Stimulated activated naive CD8-positive, alpha-beta T cell treated with anti-CD3 and anti-CD28 coated beads, Interleukin-15, amount 100 ng/mL, for 72 hours (primary cell): ENCODE measurements around the gene C5.
"Not testable (repeated sequence)": the region's sequence is repeated elsewhere in the genome, so short reads cannot be mapped to it uniquely, and the experiment has no call there.

Experiments used
- ATAC-seq: fragments of 150-1000 bp; cut with Tn5 transposase; 2 replicates; pipeline ENCODE4 v1.10.0; 2021; ENCODE audit warnings: mild to moderate bottlenecking, moderate library complexity
- DNase-seq, 2 donors: peaks; one replicate each; pipeline ENCODE4 v3.0.0; 2021 to 2022
- H3K27ac Mint-ChIP-seq, 2 donors: one replicate each; pipeline ENCODE4 v1.8.0; 2022; ENCODE audit warnings: mild to moderate bottlenecking in 2 of 2, mixed read lengths in 2 of 2, moderate library complexity in 2 of 2
- H3K27me3 Mint-ChIP-seq: one replicate; pipeline ENCODE4 v1.8.0; 2022; ENCODE audit warnings: mixed read lengths
- H3K4me1 Mint-ChIP-seq: one replicate; pipeline ENCODE4 v1.8.0; 2022; ENCODE audit warnings: mild to moderate bottlenecking, mixed read lengths
- H3K4me3 Mint-ChIP-seq, 2 donors: one replicate each; pipeline ENCODE4 v1.8.0; 2022; ENCODE audit warnings: mild to moderate bottlenecking in 2 of 2, mixed read lengths in 2 of 2, moderate library complexity in 1 of 2
- H3K9me3 Mint-ChIP-seq, 2 donors: one replicate each; pipeline ENCODE4 v1.8.0; 2022; ENCODE audit warnings: mixed read lengths in 2 of 2

C5 gene

GRCh38 chr9:121050128-121050988 lies at the start of gene C5:
Gene C5 (minus strand): TSS chr9:121050275. CDS start chr9:121050246, 29 bp downstream.
- no peaks in the 10 kb centered on the region for H3K27me3 Mint-ChIP-seq

GRCh38 chr9:121098567-121099198 lies 48.6 kb upstream of the C5 start:
- Mint-ChIP-seq H3K4me1 (no peaks in the 10 kb centered on the region), H3K27ac (peak overlapping the region in 1 of 2 donors; percentile 84), H3K4me3 (no peak overlapping the region), H3K27me3 (no peaks in the 10 kb centered on the region), H3K9me3 (peaks cover 23 to 39% of the 10 kb centered on the region in 2 donors)
- ATAC-seq = no peak
- no peak for DNase-seq

More at GRCh38 chr9:121050128-121050988, at the start of gene C5:
- ATAC-seq (no peak), DNase-seq (no peak)
- H3K27ac Mint-ChIP-seq = no peak within 1 kb of the TSS
- no peaks in the 10 kb centered on the region for H3K9me3 Mint-ChIP-seq
- no peak within 1 kb of the TSS for H3K4me3 Mint-ChIP-seq
- no peaks in the 10 kb centered on the region for H3K4me1 Mint-ChIP-seq

- ATAC-seq = no peak
- no peak overlapping the region for H3K4me3 Mint-ChIP-seq
- no peak overlapping the region for H3K27ac Mint-ChIP-seq
- H3K9me3 Mint-ChIP-seq = peaks cover 13 to 18% of the 10 kb centered on the region in 2 donors
- no peak for DNase-seq
- H3K27me3 Mint-ChIP-seq = no peaks in the 10 kb centered on the region
- no peaks in the 10 kb centered on the region for H3K4me1 Mint-ChIP-seq
These were observed 45.0 kb upstream of the C5 start for GRCh38 chr9:121095057-121095456.

GRCh38 chr9:121090743-121091142 lies 40.7 kb upstream of the C5 start:
- H3K4me1 Mint-ChIP-seq = peaks cover 12% of the 10 kb centered on the region
- ATAC-seq, H3K9me3 Mint-ChIP-seq, H3K4me3 Mint-ChIP-seq, H3K27me3 Mint-ChIP-seq, H3K27ac Mint-ChIP-seq, DNase-seq: not testable (repeated sequence)

- ATAC-seq = no peak
- Mint-ChIP-seq H3K4me3 (no peak overlapping the region), H3K27ac (no peak overlapping the region)
These were observed 38.5 kb upstream of the C5 start for GRCh38 chr9:121088576-121088975.

GRCh38 chr9:121085661-121086060 lies 35.6 kb upstream of the C5 start:
- Mint-ChIP-seq H3K27me3 (no peaks in the 10 kb centered on the region), H3K4me1 (peaks cover 12% of the 10 kb centered on the region), H3K27ac (peak overlapping the region in 1 of 2 donors; percentile 8), H3K4me3 (no peak overlapping the region), H3K9me3 (no peaks in the 10 kb centered on the region)
- ATAC-seq (no peak), DNase-seq (no peak)

More at GRCh38 chr9:121088576-121088975, 38.5 kb upstream of the C5 start:
- Mint-ChIP-seq H3K4me1 (peaks cover 12% of the 10 kb centered on the region), H3K9me3 (no peaks in the 10 kb centered on the region), H3K27me3 (no peaks in the 10 kb centered on the region)
- DNase-seq = no peak

- Mint-ChIP-seq H3K9me3 (no peaks in the 10 kb centered on the region), H3K27ac (no peak overlapping the region)
- no peak for ATAC-seq
These were observed 32.0 kb upstream of the C5 start for GRCh38 chr9:121082075-121082474.

GRCh38 chr9:121075251-121076036 lies 25.4 kb upstream of the C5 start:
- H3K4me1 Mint-ChIP-seq = peaks cover 54% of the 10 kb centered on the region
- H3K4me3 Mint-ChIP-seq = peak overlapping the region; percentile 99 to 100
- ATAC-seq = peak; percentile 43
- peaks cover 0 to 4% of the 10 kb centered on the region in 2 donors for H3K9me3 Mint-ChIP-seq
- H3K27ac Mint-ChIP-seq = peak overlapping the region; percentile 99 to 100
- DNase-seq = peak in 1 of 2 donors; percentile 28
- H3K27me3 Mint-ChIP-seq = no peaks in the 10 kb centered on the region

More at GRCh38 chr9:121082075-121082474, 32.0 kb upstream of the C5 start:
- H3K27me3 Mint-ChIP-seq = no peaks in the 10 kb centered on the region
- no peak for DNase-seq
- peaks cover 4% of the 10 kb centered on the region for H3K4me1 Mint-ChIP-seq
- H3K4me3 Mint-ChIP-seq = no peak overlapping the region

- ATAC-seq = peak; percentile 94
- Mint-ChIP-seq H3K4me3 (peak within 1 kb of the TSS; percentile 99 to 100), H3K4me1 (peaks cover 54% of the 10 kb centered on the region), H3K27me3 (no peaks in the 10 kb centered on the region), H3K9me3 (peaks cover 0 to 8% of the 10 kb centered on the region in 2 donors), H3K27ac (peak within 1 kb of the TSS; percentile 99 to 100)
- DNase-seq = peak; percentile 93 to 95
These were observed 24.5 kb upstream of the C5 start, which contains the start of gene CNTRL for GRCh38 chr9:121074370-121075250. Gene CNTRL (plus strand): TSS chr9:121074955. CDS start chr9:121088327, 13,372 bp downstream.

GRCh38 chr9:121073038-121073437 lies 23.0 kb upstream of the C5 start:
- ATAC-seq = no peak
- DNase-seq = no peak
- peak overlapping the region; percentile 99 to 100 for H3K4me3 Mint-ChIP-seq
- H3K4me1 Mint-ChIP-seq = peaks cover 54% of the 10 kb centered on the region
- no peak overlapping the region for H3K27ac Mint-ChIP-seq
- H3K27me3 Mint-ChIP-seq = no peaks in the 10 kb centered on the region
- H3K9me3 Mint-ChIP-seq = peaks cover 10 to 20% of the 10 kb centered on the region in 2 donors

GRCh38 chr9:121071756-121072421 lies 21.8 kb upstream of the C5 start:
- Mint-ChIP-seq H3K27ac (peak overlapping the region; percentile 72 to 92), H3K9me3 (peaks cover 16 to 27% of the 10 kb centered on the region in 2 donors), H3K27me3 (no peaks in the 10 kb centered on the region), H3K4me3 (peak overlapping the region; percentile 86 to 100), H3K4me1 (peaks cover 55% of the 10 kb centered on the region)
- DNase-seq (peak; percentile 27 to 30), ATAC-seq (peak; percentile 14)

GRCh38 chr9:121071370-121071755 lies 21.3 kb upstream of the C5 start:
- Mint-ChIP-seq H3K4me3 (peak overlapping the region; percentile 86 to 100), H3K4me1 (peaks cover 49% of the 10 kb centered on the region)
- DNase-seq = peak in 1 of 2 donors; percentile 22

GRCh38 chr9:121069396-121069795 lies 19.3 kb upstream of the C5 start:
- no peak for DNase-seq
- Mint-ChIP-seq H3K4me1 (peaks cover 36% of the 10 kb centered on the region), H3K9me3 (peaks cover 16 to 27% of the 10 kb centered on the region in 2 donors), H3K27me3 (no peaks in the 10 kb centered on the region), H3K27ac (no peak overlapping the region), H3K4me3 (no peak overlapping the region)
- no peak for ATAC-seq

More at GRCh38 chr9:121071370-121071755, 21.3 kb upstream of the C5 start:
- peaks cover 16 to 27% of the 10 kb centered on the region in 2 donors for H3K9me3 Mint-ChIP-seq
- no peak for ATAC-seq
- peak overlapping the region; percentile 74 to 92 for H3K27ac Mint-ChIP-seq
- no peaks in the 10 kb centered on the region for H3K27me3 Mint-ChIP-seq

- no peak overlapping the region for H3K27ac Mint-ChIP-seq
- ATAC-seq (peak; percentile 46), DNase-seq (no peak)
- no peaks in the 10 kb centered on the region for H3K27me3 Mint-ChIP-seq
- H3K4me3 Mint-ChIP-seq = no peak overlapping the region
- H3K9me3 Mint-ChIP-seq = peaks cover 16 to 27% of the 10 kb centered on the region in 2 donors
- peaks cover 29% of the 10 kb centered on the region for H3K4me1 Mint-ChIP-seq
These were observed 17.6 kb upstream of the C5 start for GRCh38 chr9:121067640-121068039.
